Stimulated activated CD8-positive, alpha-beta memory T cell treated with anti-CD3 and anti-CD28 coated beads, Interleukin-15, amount 100 ng/mL, for 1 hour (primary cell): Measurements from ENCODE around the gene SMPD4.
"Not testable (repeated sequence)": the region's sequence is repeated elsewhere in the genome, so short reads cannot be mapped to it uniquely, and the experiment has no call there.

ENCODE experiments used
- DNase-seq: peaks from one replicate; pipeline ENCODE4 v3.0.0-alpha.2; 2020; ENCODE audit warnings: low read depth

Gene SMPD4

DNA sequence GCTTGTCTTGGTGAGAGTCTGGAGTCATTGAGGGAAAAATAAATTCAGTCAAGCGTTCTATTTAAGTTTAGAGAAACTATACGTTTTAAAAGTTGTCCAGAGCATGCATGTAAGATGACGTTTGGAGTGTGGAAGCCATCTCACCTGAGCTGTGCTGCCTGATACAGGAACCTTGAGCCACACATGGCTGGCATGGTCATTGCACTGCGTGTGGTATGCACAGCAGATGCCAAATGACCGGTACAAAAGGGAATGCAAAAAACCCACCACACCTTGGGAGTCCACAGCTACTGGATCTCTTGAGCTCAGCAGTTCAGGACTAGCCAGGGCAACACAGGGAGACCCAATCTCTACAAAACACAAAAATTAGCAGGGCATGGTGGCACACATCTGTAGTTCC lies 5.0 kb upstream of the SMPD4 start:
- DNase-seq, result no peak

DNA sequence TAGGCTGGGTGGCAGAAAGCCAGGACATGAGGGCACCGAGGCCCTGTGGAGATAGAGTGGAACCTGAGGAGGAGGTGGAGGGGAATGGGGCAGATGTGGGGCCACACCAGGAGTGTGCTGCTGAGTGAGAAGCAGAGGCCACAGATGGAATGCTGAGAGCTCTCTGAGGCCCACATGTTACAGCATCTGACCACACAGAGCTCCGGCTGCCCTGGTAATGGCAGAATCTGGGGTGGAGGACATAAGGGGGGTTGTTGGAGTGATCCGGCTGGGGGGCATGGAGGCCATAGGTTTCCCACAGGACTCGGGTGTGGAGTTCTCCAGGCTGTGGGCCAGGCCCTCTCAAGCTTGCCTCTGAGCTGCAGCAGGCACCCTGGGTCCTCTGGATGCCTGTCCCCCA lies 4.5 kb upstream of the SMPD4 start:
- DNase-seq, result no peak

DNA sequence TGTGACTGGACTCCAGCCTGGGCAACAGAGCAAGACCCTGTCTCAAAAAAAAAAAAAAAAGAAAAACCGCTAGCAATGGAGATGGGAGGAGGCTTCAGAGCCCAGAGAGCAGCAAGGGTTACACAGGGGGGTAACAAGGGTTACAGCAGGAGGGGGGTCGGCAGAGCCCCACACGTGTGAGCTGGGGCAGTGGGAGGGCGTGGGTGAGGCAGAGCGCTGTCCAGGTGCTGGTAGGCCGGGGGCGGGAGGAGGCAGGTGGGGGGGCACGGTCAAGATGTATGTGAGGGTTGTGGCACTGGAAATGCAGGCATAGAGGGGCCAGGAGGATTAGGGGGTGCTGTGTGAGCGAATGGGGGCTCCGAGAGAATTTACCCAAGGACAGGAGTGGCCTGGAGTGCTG lies 4.0 kb upstream of the SMPD4 start:
- no peak for DNase-seq

DNA sequence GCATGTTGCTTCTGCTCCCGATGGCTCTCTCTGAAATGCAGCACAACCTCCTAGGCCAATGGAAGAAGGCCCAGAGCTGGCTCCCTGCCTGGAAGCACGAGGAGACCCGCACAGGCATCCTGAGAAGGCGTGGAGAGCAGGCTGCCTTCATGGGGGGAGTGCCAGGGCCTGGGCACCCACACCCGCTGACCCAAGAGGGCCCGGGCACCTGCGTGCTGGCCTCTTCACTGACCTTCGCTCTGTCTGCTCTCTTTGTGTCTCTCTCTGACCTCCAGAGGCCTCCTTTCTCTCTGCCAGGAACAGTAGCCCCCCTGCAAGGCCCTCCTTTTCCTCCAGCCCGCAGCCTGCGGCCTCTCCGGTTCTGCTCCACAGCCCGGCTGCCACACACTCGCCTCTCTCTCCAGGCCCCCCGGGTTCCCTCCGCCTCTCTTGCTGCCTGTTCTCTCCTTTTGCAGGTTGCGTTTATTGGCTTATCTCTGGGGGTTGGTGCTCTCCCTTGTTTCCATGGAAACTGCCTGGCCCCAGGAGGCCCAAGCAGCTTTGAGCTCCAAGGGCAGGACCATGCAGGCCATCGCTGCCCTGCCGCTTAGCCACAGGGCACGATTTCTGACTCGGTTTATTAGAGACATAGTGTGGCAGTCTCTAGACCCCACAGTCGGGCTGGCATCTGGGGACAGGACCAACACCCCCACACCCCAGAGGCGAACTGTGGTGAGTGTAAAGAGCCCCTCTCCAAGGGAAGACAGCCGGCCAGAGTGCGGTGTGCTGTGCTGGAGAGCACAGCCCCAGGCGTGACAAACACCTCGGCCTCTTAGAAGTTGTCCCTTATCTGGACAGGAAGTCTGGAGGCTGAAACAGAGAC lies 2.3 kb upstream of the SMPD4 start:
- no peak for DNase-seq

DNA sequence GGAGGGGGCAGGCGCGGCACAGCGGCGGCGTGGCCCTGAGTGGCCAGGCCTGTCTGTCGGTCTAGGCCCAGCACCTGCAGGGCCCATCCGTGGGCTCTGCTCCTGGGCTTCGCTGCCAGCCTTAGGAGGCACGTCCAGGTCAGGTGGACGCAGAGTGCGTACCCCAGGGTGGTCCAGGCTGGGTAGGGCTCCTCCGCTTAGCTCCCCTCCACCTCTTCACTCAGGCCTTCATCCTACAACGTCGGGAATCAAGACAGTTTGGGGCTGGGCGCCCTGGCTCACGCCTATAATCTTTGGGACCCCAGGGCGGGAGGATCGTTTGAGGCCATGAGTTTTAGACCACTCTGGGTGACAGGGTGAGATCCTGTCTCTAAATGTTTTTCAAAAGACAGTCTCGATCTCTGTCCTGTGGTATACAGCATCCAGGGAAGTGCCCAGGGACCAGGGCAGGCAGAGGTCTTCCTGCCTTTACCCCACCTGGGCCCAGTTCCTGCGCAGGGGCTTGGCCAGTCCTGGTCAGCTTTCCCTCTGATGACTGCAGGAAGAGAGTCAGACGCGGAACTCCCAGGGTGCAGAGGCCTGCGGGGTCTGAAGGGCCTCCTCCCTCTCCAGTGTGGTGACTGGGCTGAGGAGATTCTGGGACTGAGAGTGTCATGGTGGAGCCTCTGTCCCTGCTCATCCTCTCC lies 1.6 kb upstream of the SMPD4 start:
- DNase-seq, result not testable (repeated sequence)

DNA sequence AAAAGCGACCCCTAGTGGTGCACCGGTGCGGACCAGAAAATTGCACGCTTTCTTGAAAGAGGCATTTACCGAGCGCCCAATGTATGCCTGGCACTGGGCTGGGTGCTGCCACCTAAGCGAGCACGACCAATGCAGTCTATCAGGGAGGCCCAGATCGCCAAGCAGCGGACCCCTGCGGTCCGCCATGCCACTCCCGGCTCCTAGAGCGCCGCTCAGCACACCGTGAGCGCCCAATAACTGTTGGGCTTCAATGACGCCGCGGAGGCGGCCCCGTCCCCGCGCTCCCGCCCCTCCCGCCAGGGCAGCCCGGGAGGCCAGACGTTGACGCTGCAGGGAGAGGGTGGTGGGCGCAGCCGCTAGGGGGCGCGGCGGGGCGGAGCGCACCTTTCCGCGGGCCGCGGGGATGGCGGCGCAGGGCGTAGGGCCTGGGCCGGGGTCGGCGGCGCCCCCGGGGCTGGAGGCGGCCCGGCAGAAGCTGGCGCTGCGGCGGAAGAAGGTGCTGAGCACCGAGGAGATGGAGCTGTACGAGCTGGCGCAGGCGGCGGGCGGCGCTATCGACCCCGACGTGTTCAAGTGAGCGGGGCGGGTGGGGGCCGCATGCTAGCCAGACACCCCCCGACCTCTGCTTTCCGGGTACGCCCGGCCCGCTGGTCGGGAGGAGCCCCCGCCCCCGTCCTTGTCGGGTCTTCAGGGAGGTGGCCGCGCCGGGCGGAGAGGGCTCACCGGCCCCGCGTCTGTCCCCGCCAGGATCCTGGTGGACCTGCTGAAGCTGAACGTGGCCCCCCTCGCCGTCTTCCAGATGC lies 679 bp upstream of the SMPD4 start, which contains the start of gene MZT2B:
MZT2B (plus strand) TSS at position 383 of the 803 bp plus-strand sequence; CDS start at position 404, 21 bp downstream.
- DNase-seq, result peak; percentile 77

DNA sequence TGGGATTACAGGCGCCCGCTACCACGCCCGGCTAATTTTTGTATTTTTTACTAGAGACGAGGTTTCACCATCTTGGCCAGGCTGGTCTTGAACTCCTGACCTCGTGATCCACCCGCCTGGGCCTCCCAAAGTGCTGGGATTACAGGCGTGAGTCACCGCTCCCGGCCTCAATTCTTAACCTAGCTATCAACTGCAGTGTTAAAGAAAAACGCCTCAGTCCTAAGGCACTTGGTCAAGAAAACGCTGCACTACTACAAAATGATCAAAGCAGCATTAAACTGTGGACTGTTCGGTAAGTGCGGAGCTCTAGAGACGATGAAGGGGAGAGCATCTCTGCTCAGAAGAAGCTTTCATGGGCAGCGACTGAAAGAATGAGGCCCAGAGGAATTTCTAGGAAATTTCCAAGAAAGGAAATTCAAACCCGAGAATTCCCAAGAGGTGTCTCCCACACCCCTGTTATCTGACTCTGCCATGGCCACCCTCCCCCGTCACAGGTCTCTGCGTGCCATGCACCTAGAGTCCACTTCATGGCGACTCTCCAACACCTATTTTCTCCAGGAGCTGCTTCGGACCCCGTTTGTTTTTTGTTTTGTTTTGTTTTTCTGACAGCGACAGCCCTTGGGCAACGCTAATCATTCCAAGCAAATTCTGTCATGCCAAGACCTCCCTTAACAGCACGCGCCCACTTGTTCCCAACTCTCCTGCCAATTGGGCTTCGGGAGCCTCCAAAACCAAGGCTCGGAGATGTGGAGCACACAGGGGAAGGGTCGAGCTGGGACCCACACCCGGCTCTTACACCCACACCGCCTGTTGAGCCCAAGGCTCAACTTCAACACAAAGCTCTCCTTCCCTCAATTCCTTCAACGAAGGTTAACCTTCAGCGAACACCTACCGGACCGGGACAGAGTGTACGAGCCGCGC lies 738 bp downstream of the SMPD4 start:
- DNase-seq, result not testable (repeated sequence)

DNA sequence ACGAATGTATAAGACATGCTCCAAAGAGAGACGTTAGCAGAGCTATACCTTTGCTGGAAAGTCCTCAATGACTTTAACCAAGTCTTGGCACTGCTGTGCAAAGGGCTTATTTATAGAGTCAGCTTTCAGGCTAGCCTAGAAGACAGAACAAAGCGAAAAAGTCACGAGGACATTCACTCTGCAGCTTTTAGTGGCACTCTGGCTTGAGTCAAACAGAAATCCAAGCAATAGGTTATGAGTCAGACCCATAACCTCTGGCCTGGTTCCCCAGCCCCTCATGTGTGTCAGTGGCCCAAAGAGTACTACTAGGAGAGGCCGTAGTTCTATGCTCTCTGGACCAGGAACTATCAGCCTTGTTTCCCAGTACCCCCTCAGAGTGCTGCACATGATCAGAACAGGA lies 6.5 kb downstream of the SMPD4 start:
- not testable (repeated sequence) for DNase-seq

DNA sequence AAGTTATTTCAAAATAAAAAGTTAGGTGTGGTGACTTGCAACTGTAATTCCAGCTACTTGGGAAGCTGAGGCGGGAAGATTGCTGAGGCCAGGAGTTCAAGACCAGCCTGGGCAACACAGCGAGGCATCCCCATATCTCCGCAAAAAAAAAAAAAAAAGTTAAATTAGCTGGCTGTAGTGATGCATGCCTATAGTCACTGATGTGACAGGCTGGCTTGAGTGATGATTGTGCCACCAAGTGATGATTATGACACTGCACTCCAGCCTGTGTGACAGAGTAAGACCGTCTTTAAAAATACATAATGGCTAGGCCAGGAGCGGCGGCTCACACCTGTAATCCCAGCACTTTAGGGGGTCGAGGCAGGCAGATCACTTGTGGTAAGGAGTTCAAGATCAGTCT lies 11.5 kb downstream of the SMPD4 start:
- DNase-seq, result no peak

DNA sequence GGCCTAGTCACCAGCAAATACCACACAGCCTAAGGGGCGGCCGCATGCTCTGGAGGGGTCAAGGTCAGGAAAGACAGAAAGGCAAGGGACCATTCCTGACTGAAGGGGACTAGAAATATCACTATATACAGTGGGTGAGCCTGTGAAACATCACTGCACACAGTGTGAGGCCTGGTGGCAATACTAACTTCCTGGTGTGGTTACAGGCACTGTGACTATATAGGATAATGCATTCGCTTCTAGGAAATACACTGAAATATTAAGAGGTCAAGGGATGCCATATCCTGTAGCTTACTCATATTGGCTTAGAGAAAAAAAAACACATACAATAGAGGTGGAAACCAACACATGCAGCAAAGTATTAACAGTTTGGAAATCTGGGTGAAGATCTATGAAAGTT lies 12.2 kb downstream of the SMPD4 start:
- not testable (repeated sequence) for DNase-seq

DNA sequence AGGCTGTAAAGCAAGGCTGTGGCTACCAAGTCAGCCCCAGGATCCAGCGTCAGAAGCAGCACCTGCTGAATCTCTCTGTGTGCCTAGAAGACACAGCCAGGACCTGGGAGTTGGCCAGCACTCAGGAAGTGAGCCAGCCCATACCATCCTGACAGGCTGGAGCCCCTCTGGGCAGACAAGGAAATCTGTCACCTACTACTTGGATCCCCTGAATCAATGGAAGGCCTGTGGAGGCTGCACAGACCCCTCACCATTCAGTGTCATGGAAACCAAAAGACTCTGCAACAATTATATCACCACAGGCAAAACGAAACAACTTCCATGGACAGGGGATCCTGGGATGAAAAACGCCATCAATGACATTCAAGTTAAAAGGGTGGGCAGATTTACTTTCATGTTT lies 14.8 kb downstream of the SMPD4 start:
- DNase-seq, result not testable (repeated sequence)

DNA sequence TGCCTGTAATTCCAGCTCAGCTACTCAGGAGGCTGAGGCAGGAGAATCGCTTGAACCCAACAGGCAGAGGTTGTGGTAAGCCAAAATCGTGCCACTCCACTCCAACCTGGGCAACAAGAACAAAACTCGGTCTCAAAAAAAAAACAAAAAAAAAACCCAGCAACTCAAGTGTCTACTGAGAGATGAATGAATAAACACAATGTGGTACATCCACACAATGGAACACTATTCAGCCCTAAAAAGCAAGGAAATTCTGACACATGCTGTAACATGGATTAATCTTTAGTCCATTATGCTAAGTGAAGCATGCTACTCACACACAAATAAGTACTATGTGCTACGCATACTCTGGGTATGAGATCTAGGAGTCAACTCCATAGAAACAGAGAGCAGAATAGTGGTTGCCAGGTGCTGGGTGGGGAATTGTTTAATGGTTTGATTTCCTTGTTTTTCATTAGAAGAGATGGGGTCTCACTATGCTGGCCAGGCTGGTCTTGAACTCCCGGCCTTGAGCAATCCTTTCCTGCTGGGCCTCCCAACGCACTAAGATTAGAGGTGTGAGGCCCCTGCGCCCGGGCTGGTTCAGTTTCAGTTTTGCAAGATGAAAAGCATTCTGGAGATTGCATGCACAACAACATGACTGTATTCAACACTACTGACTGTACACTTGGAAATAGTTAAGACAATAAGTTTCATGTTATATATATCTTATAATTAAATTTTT lies 15.9 kb downstream of the SMPD4 start:
- no peak for DNase-seq

DNA sequence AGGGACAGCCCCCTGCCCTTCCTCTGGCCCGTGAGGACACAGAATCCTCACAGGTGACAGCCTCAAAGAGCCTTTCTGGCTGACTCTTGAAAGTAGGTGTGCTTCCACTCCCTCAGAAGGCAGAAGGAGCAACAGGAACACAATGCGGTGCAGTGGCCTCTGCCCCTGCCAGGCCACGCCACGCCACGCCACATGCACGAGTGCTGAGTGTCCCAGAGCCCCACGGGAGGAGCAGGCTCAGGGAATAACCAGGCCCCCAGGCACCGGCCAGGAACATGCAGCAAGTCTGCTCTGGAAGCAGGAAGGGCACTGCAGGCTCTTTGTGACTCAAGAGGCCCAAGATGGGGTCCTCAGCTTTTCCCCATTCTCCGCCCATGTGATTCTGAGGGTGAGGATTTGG lies 18.4 kb downstream of the SMPD4 start:
- DNase-seq, result no peak

DNA sequence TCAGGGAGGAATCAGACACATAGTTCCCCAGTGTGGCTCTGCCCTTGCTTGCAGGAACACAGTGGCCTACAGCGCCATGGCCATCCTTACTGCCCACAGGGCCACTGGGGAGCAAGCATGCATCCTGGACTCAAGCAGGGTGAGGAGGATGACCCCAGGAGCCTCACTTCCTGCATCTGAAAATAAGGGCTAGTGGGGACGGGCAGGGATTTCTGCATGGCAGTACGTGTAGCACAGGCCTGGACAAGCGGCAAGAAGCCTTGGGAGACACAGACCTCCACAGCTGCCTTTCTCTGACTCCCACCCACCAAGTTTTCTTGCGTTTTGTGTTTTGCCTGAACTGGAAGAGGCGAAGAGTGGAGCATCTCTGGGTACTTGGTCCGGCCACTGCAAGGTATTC lies 18.9 kb downstream of the SMPD4 start:
- DNase-seq, result not testable (repeated sequence)

DNA sequence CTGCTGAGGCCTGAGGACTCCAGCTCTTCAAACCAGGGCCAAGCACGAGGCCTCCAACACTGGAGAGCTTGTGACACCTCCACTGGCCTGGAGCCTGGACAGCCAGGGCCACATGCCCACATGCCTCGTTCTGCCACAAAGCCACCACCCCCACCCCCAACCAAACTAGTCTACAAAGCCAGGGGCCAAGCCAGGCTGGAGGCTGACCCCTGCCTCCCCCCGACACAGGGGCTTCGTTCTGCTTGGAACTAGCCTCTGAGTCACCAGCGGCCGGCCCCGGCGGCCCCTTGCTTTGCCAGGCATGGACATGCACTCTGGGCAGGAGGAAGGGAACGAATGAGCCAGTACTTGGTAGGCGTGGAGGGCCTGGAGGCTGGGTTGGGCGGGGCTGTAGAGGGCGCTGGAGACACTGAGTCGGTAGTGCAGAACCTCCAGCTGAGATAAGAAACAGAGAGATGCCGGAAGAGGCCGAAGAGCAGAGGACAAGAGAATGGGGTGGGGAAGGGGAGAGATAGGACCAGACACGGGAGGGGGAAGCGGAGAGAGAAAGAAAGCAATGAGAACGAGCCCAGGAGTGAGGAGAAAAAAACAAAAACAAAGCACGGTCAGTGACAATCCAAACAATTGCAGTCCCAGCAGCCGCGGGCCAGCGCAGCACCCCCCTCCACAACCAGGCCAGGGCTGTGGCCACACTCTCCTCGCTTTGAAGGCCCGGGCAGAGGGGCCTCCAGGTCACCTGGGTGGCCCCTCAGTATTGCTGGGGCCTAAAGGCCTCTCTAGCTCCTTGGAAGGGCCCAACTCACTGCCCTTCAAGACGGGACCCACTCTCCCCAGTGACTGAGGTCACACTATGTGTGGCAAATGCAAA lies 20.3 kb downstream of the SMPD4 start:
- not testable (repeated sequence) for DNase-seq

DNA sequence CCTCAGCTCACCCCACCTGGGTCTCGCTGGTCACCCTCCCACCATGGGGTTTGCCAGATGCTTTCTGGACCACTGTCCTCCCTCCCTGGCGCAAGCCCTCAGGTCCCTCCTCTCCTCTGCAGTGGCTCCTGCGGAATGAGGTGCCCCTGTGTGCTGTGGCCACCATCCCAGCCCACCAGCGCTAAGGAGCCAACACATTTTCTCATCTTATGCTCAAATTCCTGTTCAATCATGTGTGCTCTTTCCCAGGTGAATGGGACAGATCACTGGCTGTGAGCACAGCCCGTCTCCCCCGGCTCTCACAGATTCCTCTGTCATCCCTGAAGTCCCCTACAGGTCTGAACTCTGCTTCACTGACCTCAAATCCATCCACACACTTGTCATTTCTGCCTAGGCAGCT lies 21.3 kb downstream of the SMPD4 start:
- DNase-seq, result no peak

DNA sequence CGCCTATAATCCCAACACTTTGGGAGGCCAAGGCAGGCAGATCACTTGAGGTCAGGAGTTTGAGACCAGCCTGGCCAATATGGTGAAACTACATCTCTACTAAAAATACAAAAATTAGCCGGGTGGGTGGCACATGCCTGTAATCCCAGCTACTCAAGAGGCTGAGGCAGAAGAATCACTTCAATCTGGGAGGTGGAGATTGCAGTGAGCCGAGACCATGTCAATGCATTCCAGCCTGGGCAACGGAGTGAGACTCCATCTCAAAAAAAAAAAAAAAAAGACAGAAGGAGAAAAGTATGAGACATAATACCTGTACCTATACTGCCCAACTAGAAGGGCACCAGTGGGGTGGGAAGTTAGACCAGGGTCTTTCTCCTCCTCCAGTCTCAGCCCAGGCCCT lies 22.0 kb downstream of the SMPD4 start:
- DNase-seq, result not testable (repeated sequence)

DNA sequence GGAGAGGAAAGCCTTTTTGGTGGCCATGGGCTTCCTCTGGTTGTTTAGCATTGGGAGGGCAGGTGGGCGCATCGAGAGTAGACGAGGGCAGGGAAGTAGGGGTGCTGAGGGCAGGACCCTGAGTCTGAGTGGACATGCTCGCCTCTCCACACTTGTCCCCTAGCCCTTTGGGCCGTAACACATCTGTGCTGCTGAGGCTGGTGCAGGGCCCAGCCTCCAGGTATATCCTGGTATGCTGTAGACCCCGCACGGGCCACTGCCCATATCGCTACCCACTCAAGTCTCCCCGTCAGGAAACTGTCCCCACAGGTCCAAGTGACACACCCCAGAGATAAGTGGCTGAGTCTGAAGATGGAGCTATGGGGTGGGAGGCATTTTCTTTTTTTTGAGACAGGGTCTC lies 22.8 kb downstream of the SMPD4 start:
- DNase-seq, result no peak

DNA sequence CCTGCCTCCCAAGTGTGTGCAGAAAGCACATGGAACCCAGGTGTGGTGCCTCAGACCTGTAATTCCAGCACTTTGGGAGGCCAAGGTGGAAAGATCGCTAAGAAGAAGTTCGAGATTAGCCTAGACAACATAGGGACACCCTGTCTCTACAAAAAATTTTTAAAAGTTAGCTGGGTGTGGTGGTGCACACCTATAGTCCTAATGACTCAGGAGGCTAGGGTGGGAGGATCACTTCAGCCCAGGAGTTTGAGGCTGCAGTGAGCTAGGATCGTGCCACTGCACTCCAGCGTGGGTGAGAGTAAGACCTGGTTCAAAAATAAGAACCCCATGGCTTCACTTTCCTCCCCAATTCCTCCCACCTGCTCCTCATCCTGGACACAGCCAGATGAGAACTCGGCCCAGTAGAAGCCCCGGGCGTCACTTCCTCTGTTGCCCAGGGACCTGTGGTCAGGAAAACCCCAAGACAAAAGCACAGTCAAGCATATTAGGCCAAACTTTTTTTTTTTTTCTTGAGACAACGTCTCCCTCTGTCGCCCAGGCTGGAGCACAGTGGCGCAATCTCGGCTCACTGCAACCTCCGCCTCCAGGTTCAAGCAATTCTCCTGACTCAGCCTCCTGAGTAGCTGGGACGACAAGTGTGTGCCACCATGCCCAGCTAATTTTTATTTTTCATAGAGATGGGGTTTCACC lies 23.4 kb downstream of the SMPD4 start:
- DNase-seq, result not testable (repeated sequence)
